OCI-LY7 (cell line): Measurements from ENCODE around the gene CALHM2.

Source experiments
- CTCF ChIP-seq: fragments of 200-600 bp; sonication (generic); conservative IDR thresholded peaks from 2 replicates; pipeline ENCODE4 v1.5.1; 2014; ENCODE audit warnings: mild to moderate bottlenecking, antibody characterized with exemption, low read length, moderate library complexity, mixed read lengths
- EZH2phosphoT487 ChIP-seq: fragments of 200-600 bp; sonication (generic); IDR thresholded peaks from 2 replicates; pipeline ENCODE4 v1.6.1; 2018; ENCODE audit warnings: low read depth, borderline replicate concordance, mild to moderate bottlenecking, mixed run types, antibody characterized with exemption, low read length, moderate library complexity, mixed read lengths

GRCh38 chr10:103495321-103495720 lies 43.2 kb upstream of the CALHM2 start:
- TF ChIP-seq CTCF (no peak), EZH2phosphoT487 (no peak)
